ENCODE measurements around the gene ME2.
"Not testable (repeated sequence)": the region's sequence is repeated elsewhere in the genome, so short reads cannot be mapped to it uniquely, and the experiment has no call there.

The ME2 gene

DNA sequence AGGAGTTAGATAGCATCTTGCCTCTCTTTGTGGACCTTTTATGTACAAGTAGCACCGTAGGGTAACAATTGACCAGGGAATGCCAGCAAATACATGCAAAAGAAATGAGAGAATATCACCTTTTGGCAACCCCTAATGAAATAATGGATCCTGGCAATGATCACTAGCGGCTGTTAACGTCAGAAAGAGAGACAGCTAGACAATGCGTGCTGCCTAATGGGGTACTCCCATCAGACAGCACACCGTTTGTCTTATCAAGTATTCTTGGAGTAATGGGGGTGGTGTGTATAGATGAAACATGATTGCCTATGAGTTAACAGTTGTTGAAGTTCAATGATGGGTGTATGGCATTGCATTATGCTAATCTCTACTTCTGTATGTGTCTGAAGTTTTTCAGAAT lies 90.5 kb downstream of the ME2 start:
- DNase-seq (ENCODE audit: insufficient read length, low spot score) (no peak), FAIRE-seq (no peak)

- FAIRE-seq (no peak), DNase-seq (ENCODE audit: insufficient read length, low spot score) (no peak)
Measured at GRCh38 chr18:50970006-50970405, 91.1 kb downstream of the ME2 start.

DNA sequence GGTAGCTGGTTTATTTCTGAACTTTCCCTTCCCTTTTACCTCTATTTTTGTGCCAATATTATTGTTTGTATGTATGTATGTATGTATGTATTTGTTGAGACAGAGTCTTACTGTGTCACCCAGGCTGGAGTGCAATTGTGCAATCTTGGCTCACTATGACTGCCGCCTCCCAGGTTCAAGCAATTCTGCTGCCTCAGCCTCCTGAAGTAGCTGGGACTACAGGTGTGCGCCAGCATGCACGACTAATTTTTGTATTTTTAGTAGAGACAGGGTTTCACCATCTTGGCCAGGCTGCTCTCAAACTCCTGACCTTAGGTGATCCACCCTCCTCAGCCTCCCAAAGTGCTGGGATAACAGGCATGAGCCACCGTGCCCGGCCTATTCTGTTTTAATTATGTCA lies 93.5 kb downstream of the ME2 start:
- not testable (repeated sequence) for FAIRE-seq; DNase-seq (ENCODE audit: insufficient read length, low spot score)

- FAIRE-seq (no peak), DNase-seq (ENCODE audit: insufficient read length, low spot score) (no peak)
Measured at GRCh38 chr18:50973367-50974126, 94.6 kb downstream of the ME2 start.

GRCh38 chr18:50977037-50977760 lies 98.3 kb downstream of the ME2 start:
- DNase-seq (ENCODE audit: insufficient read length, low spot score) (no peak), FAIRE-seq (no peak)

DNA sequence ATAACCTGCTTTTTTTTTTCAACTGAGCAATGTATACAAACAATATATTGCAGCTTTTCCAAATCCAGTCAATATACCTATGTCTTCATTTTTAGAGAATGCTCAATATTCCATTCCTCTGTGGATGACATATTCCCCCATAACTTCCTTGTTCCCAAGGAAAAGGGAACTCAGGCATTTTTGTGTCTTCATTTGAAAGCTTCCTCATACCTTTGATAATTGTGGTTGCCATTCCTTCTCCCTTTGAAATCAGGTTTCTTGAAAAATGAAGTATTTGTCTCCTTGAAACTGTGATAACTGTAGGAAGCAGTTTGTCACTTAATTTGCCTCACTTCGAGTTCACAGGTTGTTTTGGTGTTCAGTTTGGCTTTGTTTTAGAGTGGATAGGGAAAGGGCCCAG lies 102.5 kb downstream of the ME2 start:
- no peak for DNase-seq (ENCODE audit: insufficient read length, low spot score)

DNA sequence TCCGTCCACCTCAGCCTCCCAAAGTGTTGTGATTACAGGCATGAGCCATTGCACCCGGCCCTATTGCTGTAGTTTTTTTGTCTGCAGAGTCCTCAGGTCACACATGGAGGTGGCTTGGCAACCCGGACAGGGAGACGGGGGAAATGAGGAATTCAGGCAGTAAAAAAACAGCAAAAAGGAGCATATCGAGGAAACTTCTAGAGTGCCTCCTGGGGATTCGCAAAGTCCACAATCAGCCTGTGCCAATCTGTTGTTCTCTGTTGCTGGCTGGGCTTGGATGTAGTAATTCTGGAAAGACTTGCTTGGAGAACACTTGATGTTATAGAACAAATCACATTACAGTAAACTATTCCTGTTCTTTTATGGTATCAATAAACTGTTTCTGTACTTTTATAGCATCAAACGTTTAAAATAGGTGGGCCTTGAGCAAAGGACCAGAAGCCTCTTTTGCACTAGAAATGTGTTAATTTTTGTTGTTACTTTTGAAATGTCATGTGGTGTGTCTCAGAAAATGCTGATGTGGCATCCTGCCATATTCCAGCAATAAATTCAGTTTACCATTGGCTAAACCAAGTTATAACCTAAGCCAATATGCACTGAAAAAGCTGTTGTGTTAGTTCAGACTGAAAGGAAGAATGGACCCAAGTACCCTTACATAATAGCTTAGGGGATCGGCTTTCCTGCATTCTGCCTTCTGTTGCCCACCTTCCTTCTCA lies 103.3 kb downstream of the ME2 start:
- DNase-seq (ENCODE audit: insufficient read length, low spot score) (no peak), FAIRE-seq (no peak)

More for the DNA sequence above, 102.5 kb downstream of the ME2 start:
- FAIRE-seq: no peak

- DNase-seq (ENCODE audit: insufficient read length, low spot score): no peak
- FAIRE-seq: no peak
Measured at GRCh38 chr18:50982802-50983179, 103.9 kb downstream of the ME2 start.

- no peak for DNase-seq (ENCODE audit: insufficient read length, low spot score)
- no peak for FAIRE-seq
Measured at GRCh38 chr18:50986360-50987087, 107.6 kb downstream of the ME2 start.

GRCh38 chr18:50987261-50987660 lies 108.3 kb downstream of the ME2 start:
- DNase-seq (ENCODE audit: insufficient read length, low spot score) (no peak), FAIRE-seq (no peak)

- DNase-seq (ENCODE audit: insufficient read length, low spot score): no peak
- no peak for FAIRE-seq
Measured at GRCh38 chr18:50989711-50990110, 110.8 kb downstream of the ME2 start.

GRCh38 chr18:50992351-50992762 lies 113.4 kb downstream of the ME2 start:
- DNase-seq (ENCODE audit: insufficient read length, low spot score): no peak
- FAIRE-seq: no peak

DNA sequence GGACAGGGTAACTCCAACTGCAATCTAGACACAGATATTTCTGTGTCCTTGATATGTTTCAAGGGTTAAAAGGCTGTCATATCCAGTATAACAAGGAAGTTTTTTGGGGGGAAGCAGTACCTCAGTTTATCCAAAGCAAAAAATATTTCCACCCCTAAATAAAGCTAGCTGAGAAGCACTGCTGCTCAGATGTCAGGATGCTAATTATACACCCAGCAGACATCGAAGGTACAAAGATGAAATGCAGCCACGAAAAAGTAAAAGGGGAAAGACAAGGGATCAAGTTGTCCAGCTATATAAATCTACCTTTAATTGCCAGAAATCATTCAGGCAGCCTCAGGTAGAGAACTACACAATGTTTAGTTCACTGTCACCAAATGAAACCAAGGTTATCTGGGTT lies 115.1 kb downstream of the ME2 start:
- FAIRE-seq (no peak), DNase-seq (ENCODE audit: insufficient read length, low spot score) (no peak)

GRCh38 chr18:51003174-51003573 lies 124.3 kb downstream of the ME2 start:
- FAIRE-seq; DNase-seq (ENCODE audit: insufficient read length, low spot score): not testable (repeated sequence)
